Endothelial cell (in vitro differentiated cells): ENCODE results near the gene HSBP1. TPM values are rescaled to one million over a fixed set of nuclear protein-coding genes. Genes with fewer than 3 reads are reported as not detected.

Experiments
- DNase-seq: peaks from one replicate; pipeline ENCODE4 v3.0.0; 2021; ENCODE audit warnings: low spot score
- H3K27ac Mint-ChIP-seq: one replicate; pipeline ENCODE4 v1.8.0; 2021; ENCODE audit warnings: mixed read lengths, inconsistent platforms; ENCODE audit not compliant: unreplicated experiment
- H3K27me3 Mint-ChIP-seq: one replicate; pipeline ENCODE4 v1.8.0; 2021; ENCODE audit warnings: mild to moderate bottlenecking, moderate library complexity, mixed read lengths, inconsistent platforms; ENCODE audit not compliant: unreplicated experiment
- H3K36me3 Mint-ChIP-seq: one replicate; pipeline ENCODE4 v1.8.0; 2021; ENCODE audit warnings: mild to moderate bottlenecking, low read depth, mixed read lengths, inconsistent platforms; ENCODE audit not compliant: unreplicated experiment
- H3K4me1 Mint-ChIP-seq: one replicate; pipeline ENCODE4 v1.8.0; 2021; ENCODE audit warnings: mild to moderate bottlenecking, mixed read lengths, inconsistent platforms; ENCODE audit not compliant: unreplicated experiment
- H3K4me3 Mint-ChIP-seq: one replicate; pipeline ENCODE4 v1.8.0; 2021; ENCODE audit warnings: mild to moderate bottlenecking, mixed read lengths, inconsistent platforms; ENCODE audit not compliant: unreplicated experiment
- H3K9me3 Mint-ChIP-seq: one replicate; pipeline ENCODE4 v1.8.0; 2021; ENCODE audit warnings: mixed read lengths, inconsistent platforms; ENCODE audit not compliant: unreplicated experiment
- long read RNA-seq: library from polyadenylated mRNA; unstranded; transcript quantifications from one replicate; pipeline ENCODE4 v2.0.0, GENCODE V29; 2020; ENCODE audit not compliant: unreplicated experiment
- total RNA-seq: library from RNA; stranded (reverse); fragmentation: NEBNext Ultra II Directional; extraction: Animal tissue kit (Norgen Biotek cat#: 25700); gene quantifications from one replicate; pipeline ENCODE4 v1.2.1, GENCODE V29; 2021; ENCODE audit not compliant: unreplicated experiment
- TF ChIP-seq, protein P1 (sequence below): fragments of 200-600 bp; sonication (generic); IDR thresholded peaks from one replicate; pipeline ENCODE4 v1.5.0; 2021; ENCODE audit warnings: antibody characterized with exemption; ENCODE audit not compliant: unreplicated experiment

The HSBP1 gene
- 215 TPM for total RNA-seq
- long read RNA-seq, full-length matches to known transcripts, result 256 of 282 reads
- long read RNA-seq, partial matches to known transcripts, result 0 of 282 reads
- long read RNA-seq, other reads (novel, unspliced or antisense), result 26 of 282 reads

DNA sequence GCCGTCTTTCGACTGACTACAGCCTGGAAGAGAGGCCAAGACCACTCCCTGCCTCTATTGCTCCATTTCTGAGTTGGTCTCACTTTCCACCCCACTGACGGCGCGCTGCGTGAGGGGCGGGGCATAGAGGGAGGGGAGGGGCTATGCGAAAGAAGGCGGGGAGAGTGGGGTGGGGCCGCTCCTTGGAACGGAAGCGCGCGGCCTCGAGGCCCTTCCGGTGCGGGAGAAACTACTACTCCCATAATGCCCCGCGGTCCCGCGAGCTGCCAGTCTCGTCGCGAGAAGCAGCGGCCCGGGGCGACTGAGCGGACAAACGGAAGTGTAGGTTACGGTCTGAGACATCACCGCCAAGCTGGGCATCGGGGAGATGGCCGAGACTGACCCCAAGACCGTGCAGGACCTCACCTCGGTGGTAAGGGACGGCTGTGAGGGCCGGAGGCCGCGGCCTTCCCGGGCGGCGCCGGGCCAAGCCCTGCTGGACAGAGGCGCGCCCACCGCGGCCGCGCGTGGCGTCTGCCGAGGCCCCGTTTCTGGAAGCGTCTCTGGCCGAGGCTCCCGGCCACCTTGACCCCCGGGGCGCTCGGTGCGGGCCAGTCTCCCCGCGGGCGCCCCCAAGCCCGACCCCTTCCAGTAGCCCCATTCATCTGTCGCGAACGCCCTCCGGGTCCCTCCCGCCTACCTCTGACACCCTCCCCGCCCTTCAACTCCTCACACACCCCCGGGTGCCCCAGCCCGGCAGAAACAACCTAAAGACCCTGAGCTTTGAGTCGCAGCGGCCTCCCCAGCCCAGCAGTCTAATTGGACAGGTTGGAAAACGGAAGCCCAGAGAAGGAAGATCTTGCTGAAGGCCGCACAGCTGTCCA, at the start of gene HSBP1:
TSS of gene HSBP1 (plus strand) at position 269 of the 863 bp plus-strand sequence. CDS start at position 368, 99 bp downstream.
- Mint-ChIP-seq H3K27me3 (peaks cover 24% of the 10 kb centered on the region), H3K4me3 (peak within 1 kb of the TSS; percentile 96), H3K27ac (peak within 1 kb of the TSS; percentile 90), H3K36me3 (peaks cover 7% of the 10 kb centered on the region), H3K9me3 (no peaks in the 10 kb centered on the region), H3K4me1 (peaks cover 30% of the 10 kb centered on the region)
- TF ChIP-seq, protein P1, sequence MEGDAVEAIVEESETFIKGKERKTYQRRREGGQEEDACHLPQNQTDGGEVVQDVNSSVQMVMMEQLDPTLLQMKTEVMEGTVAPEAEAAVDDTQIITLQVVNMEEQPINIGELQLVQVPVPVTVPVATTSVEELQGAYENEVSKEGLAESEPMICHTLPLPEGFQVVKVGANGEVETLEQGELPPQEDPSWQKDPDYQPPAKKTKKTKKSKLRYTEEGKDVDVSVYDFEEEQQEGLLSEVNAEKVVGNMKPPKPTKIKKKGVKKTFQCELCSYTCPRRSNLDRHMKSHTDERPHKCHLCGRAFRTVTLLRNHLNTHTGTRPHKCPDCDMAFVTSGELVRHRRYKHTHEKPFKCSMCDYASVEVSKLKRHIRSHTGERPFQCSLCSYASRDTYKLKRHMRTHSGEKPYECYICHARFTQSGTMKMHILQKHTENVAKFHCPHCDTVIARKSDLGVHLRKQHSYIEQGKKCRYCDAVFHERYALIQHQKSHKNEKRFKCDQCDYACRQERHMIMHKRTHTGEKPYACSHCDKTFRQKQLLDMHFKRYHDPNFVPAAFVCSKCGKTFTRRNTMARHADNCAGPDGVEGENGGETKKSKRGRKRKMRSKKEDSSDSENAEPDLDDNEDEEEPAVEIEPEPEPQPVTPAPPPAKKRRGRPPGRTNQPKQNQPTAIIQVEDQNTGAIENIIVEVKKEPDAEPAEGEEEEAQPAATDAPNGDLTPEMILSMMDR, result no peak
- peak; percentile 94 for DNase-seq

DNA sequence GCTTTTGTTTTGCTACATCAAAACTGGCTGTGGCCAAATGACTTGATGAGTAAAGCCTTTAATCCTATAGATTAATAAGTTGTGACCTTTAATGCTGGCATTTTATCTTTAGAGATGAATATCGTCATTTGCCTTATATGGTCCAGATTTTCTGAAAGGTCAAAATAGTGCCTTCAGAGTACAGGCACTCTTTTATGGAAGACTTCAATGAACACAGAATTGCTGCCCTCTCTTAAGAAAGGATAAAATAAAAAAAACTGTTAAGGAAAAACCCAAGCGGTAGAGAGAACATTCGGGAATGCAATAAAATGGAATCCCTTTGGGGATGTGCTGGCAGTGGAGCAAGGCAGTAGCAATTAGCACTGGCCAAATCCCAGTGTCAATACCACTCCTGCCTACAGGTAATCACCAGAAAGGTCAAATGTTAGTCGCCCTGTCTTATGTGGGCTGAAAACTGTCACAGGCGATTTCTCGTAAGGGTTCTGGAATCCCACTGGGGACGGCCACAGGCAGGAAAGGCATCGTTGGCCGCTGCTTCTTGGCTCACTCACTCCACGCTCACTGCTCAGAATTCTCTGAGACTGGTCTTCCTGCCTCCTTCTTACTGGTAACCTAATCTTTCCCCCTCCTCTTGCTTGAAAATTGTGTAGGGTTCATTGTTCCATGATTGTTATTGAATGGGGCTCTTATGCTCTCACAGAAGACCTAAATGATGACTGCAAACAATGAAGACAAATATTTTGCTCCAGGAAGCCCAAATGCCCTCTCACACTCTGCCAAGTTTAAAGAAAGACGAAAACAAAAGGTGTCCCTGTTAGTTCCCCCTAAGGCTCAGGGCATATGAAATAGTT, 45.4 kb upstream of the HSBP1 start:
- no peak overlapping the region for H3K27ac Mint-ChIP-seq
- DNase-seq, result no peak
- no peaks in the 10 kb centered on the region for H3K9me3 Mint-ChIP-seq
- TF ChIP-seq, protein P1, result no peak
- no peaks in the 10 kb centered on the region for H3K27me3 Mint-ChIP-seq
- H3K4me1 Mint-ChIP-seq, result peaks cover 3% of the 10 kb centered on the region
- no peaks in the 10 kb centered on the region for H3K36me3 Mint-ChIP-seq
- H3K4me3 Mint-ChIP-seq, result no peak overlapping the region

DNA sequence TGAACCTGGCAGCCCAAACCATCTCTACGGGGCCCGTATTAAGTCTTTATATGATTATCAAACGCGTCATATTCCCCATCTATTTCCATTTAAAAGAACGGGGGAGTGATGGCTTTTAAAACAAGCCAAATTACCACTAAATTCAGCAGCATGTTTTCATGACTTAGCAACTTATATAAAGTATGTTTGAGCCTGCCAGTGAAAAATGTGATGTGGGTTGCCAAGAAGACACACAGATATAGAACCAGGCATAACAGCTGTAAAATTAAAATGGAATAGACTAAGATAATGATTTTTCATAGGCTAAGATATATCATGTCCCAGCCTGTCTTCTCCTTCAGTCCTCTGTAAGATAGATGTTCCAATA, 44.8 kb upstream of the HSBP1 start:
- Mint-ChIP-seq H3K4me3 (no peak overlapping the region), H3K4me1 (peaks cover 3% of the 10 kb centered on the region), H3K27ac (no peak overlapping the region), H3K27me3 (no peaks in the 10 kb centered on the region), H3K36me3 (no peaks in the 10 kb centered on the region), H3K9me3 (no peaks in the 10 kb centered on the region)
- no peak for DNase-seq
- TF ChIP-seq, protein P1, result no peak

DNA sequence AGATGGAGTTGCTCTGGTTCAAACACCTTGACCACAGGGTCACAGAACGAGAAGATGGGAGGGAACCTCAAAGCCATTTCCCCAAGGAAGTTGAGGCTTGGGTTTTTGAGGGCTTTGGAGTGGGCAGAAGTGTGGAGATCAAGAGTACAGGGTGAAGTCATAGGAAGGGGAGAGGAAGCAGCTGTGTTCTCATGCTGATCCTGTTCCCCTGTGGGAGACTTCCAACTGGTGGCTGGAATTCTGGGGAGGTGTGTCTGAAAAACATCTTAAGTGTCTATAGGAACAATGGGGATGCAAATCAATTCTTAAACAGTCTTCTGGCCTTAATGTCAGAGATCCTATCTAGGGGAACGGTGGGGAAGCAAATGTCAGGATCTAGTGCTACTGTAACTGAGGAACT, 38.8 kb upstream of the HSBP1 start:
- H3K9me3 Mint-ChIP-seq, result no peaks in the 10 kb centered on the region
- TF ChIP-seq, protein P1, result no peak
- DNase-seq, result no peak
- no peak overlapping the region for H3K4me3 Mint-ChIP-seq
- peaks cover 13% of the 10 kb centered on the region for H3K4me1 Mint-ChIP-seq
- H3K27me3 Mint-ChIP-seq, result no peaks in the 10 kb centered on the region
- no peaks in the 10 kb centered on the region for H3K36me3 Mint-ChIP-seq
- H3K27ac Mint-ChIP-seq, result peak overlapping the region; percentile 8
